Activated B cell treated with CpG ODN at 0.5 μM for 24 hours (primary cell): ENCODE measurements around the gene PHACTR3. TPM values are rescaled to one million over a fixed set of nuclear protein-coding genes. Genes with fewer than 3 reads are reported as not detected.

Experiments used
- ATAC-seq: fragments of 200-7000 bp; cut with Tn5 transposase; one replicate; pipeline ENCODE4 v1.10.0; 2021; ENCODE audit warnings: low read depth, mild to moderate bottlenecking, moderate library complexity
- CTCF ChIA-PET: fragments of 350-600 bp; sonication (Branson Sonifier 250); formaldehyde crosslinking; loops from one replicate; lab custom pipeline; 2021; ENCODE audit warnings: antibody characterized with exemption; lab: Charles Lee
- POLR2A ChIA-PET: fragments of 350-600 bp; sonication (Branson Sonifier 250); formaldehyde crosslinking; loops from one replicate; lab custom pipeline; 2021; ENCODE audit warnings: antibody characterized with exemption; lab: Charles Lee
- DNase-seq: peaks from one replicate; pipeline ENCODE4 v3.0.0; 2022
- H3K27ac Mint-ChIP-seq: one replicate; pipeline ENCODE4 v1.8.0; 2020; ENCODE audit warnings: mixed read lengths
- H3K27me3 Mint-ChIP-seq: one replicate; pipeline ENCODE4 v1.8.0; 2021; ENCODE audit warnings: mixed read lengths
- H3K36me3 Mint-ChIP-seq: one replicate; pipeline ENCODE4 v1.8.0; 2021; ENCODE audit warnings: low read depth, mixed read lengths
- H3K4me1 Mint-ChIP-seq: one replicate; pipeline ENCODE4 v1.8.0; 2021; ENCODE audit warnings: mixed read lengths
- H3K4me3 Mint-ChIP-seq: one replicate; pipeline ENCODE4 v1.8.0; 2020; ENCODE audit warnings: mild to moderate bottlenecking, mixed read lengths
- H3K9me3 Mint-ChIP-seq: one replicate; pipeline ENCODE4 v1.8.0; 2020; ENCODE audit warnings: mixed read lengths
- CTCF ChIP-seq: fragments of 200-600 bp; IDR thresholded peaks from one replicate; pipeline ENCODE4 v1.8.0; 2022; ENCODE audit warnings: antibody characterized with exemption, mild to moderate bottlenecking
- intact Hi-C: fragments of 100-400 bp; cut with micrococcal nuclease; formaldehyde crosslinking; loops from one replicate; pipeline ENCODE4 v1.15.1; 2024
- total RNA-seq: library from RNA; stranded (reverse); gene quantifications from 2 replicates; pipeline ENCODE4 v1.2.3, GENCODE V29; 2022

Gene PHACTR3
- total RNA-seq, 1 donor from 2014 or later, result not detected

GRCh38 chr20:59578436-59579403 lies 25.6 kb upstream of the PHACTR3 start:
- DNase-seq, result no peak
- no peak overlapping the region for H3K4me3 Mint-ChIP-seq
- peaks cover 39% of the 10 kb centered on the region for H3K27me3 Mint-ChIP-seq
- intact Hi-C loops, result no loop called here
- ATAC-seq, result no peak
- TF ChIP-seq CTCF, result no peak
- H3K9me3 Mint-ChIP-seq, result no peaks in the 10 kb centered on the region
- no peak overlapping the region for H3K27ac Mint-ChIP-seq
- H3K36me3 Mint-ChIP-seq, result no peaks in the 10 kb centered on the region
- CTCF ChIA-PET, result no interaction called here
- POLR2A ChIA-PET, result no interaction called here
- H3K4me1 Mint-ChIP-seq, result no peaks in the 10 kb centered on the region

- H3K27me3 Mint-ChIP-seq, result peaks cover 39% of the 10 kb centered on the region
- H3K4me3 Mint-ChIP-seq, result no peak overlapping the region
- intact Hi-C loops, result no loop called here
- DNase-seq (no peak), ATAC-seq (no peak)
- POLR2A ChIA-PET, result no interaction called here
- CTCF ChIA-PET, result interaction anchor here (1.3 kb wide), 1 partner anchor 8 kb away, joined by 5 read pairs; no protein-coding TSS in a partner anchor
- no peak for TF ChIP-seq CTCF
- H3K27ac Mint-ChIP-seq, result no peak overlapping the region
- no peaks in the 10 kb centered on the region for H3K36me3 Mint-ChIP-seq
- no peaks in the 10 kb centered on the region for H3K4me1 Mint-ChIP-seq
- no peaks in the 10 kb centered on the region for H3K9me3 Mint-ChIP-seq
These were observed 24.8 kb upstream of the PHACTR3 start for GRCh38 chr20:59579404-59580145.

- peaks cover 35% of the 10 kb centered on the region for H3K27me3 Mint-ChIP-seq
- H3K36me3 Mint-ChIP-seq, result no peaks in the 10 kb centered on the region
- H3K4me3 Mint-ChIP-seq, result no peak overlapping the region
- ChIA-PET POLR2A (no interaction called here), CTCF (interaction anchor here (1.3 kb wide), 1 partner anchor 9 kb away, joined by 5 read pairs; no protein-coding TSS in a partner anchor)
- no peaks in the 10 kb centered on the region for H3K9me3 Mint-ChIP-seq
- ATAC-seq (no peak), DNase-seq (no peak)
- no peak for TF ChIP-seq CTCF
- no peaks in the 10 kb centered on the region for H3K4me1 Mint-ChIP-seq
- H3K27ac Mint-ChIP-seq, result no peak overlapping the region
- intact Hi-C loops, result no loop called here
These were observed 24.0 kb upstream of the PHACTR3 start for GRCh38 chr20:59580146-59580946.

GRCh38 chr20:59580991-59581401 lies 23.3 kb upstream of the PHACTR3 start:
- intact Hi-C loops, result no loop called here
- H3K27ac Mint-ChIP-seq, result no peak overlapping the region
- H3K27me3 Mint-ChIP-seq, result peaks cover 29% of the 10 kb centered on the region
- no peaks in the 10 kb centered on the region for H3K36me3 Mint-ChIP-seq
- CTCF ChIA-PET, result interaction anchor here (1.1 kb wide), 1 partner anchor 9 kb away, joined by 3 read pairs; no protein-coding TSS in a partner anchor
- H3K4me3 Mint-ChIP-seq, result no peak overlapping the region
- no peak for DNase-seq
- POLR2A ChIA-PET, result no interaction called here
- no peak for TF ChIP-seq CTCF
- no peaks in the 10 kb centered on the region for H3K9me3 Mint-ChIP-seq
- ATAC-seq, result no peak
- H3K4me1 Mint-ChIP-seq, result no peaks in the 10 kb centered on the region
